ENCODE results near the gene CSNK1D. TPM values are rescaled to one million over a fixed set of nuclear protein-coding genes. Genes with fewer than 3 reads are reported as not detected.

CSNK1D gene
- total RNA-seq, 2 donors from 2014 or later, result 93.6 to 103 TPM

GRCh38 chr17:82298538-82299421, 25.3 kb upstream of the CSNK1D start:
- intact Hi-C loops (cut with DNase I), result loop anchor here in 1 of 2 donors (5.0 kb wide), 1 partner anchor 961 kb away; no protein-coding TSS in a partner anchor
- DNase-seq (ENCODE audit: low spot score), result no peak

GRCh38 chr17:82297714-82298537, 24.4 kb upstream of the CSNK1D start:
- intact Hi-C loops (cut with DNase I), result loop anchor here in 1 of 2 donors (5.0 kb wide), 1 partner anchor 961 kb away; no protein-coding TSS in a partner anchor

GRCh38 chr17:82297280-82297713, 23.8 kb upstream of the CSNK1D start:
- peak; percentile 97 for DNase-seq (ENCODE audit: low spot score)
- intact Hi-C loops (cut with DNase I), result loop anchor here in 1 of 2 donors (5.0 kb wide), 1 partner anchor 960 kb away; no protein-coding TSS in a partner anchor

More at GRCh38 chr17:82297714-82298537, 24.4 kb upstream of the CSNK1D start:
- DNase-seq (ENCODE audit: low spot score), result peak; percentile 97

- intact Hi-C loops (cut with DNase I), result loop anchor here in 1 of 2 donors (5.0 kb wide), 1 partner anchor 959 kb away; no protein-coding TSS in a partner anchor
Observed at GRCh38 chr17:82296511-82297279, 23.2 kb upstream of the CSNK1D start.

GRCh38 chr17:82295472-82295814, 21.9 kb upstream of the CSNK1D start:
- intact Hi-C loops (cut with DNase I), result loop anchor here in 1 of 2 donors (5.0 kb wide), 1 partner anchor 958 kb away; no protein-coding TSS in a partner anchor
- DNase-seq (ENCODE audit: low spot score), result no peak

More at GRCh38 chr17:82296511-82297279, 23.2 kb upstream of the CSNK1D start:
- DNase-seq (ENCODE audit: low spot score), result no peak

- intact Hi-C loops (cut with DNase I), result no loop called here
- DNase-seq (ENCODE audit: low spot score), result no peak
Observed at GRCh38 chr17:82294064-82294773, 20.7 kb upstream of the CSNK1D start.

- peak; percentile 98 for DNase-seq (ENCODE audit: low spot score)
- intact Hi-C loops (cut with DNase I), result no loop called here
Observed at GRCh38 chr17:82292251-82293154, 19.0 kb upstream of the CSNK1D start.

- intact Hi-C loops (cut with DNase I), result no loop called here
- DNase-seq (ENCODE audit: low spot score), result no peak
Observed at GRCh38 chr17:82291582-82292250, 18.2 kb upstream of the CSNK1D start.

- DNase-seq (ENCODE audit: low spot score), result no peak
- intact Hi-C loops (cut with DNase I), result no loop called here
Observed at GRCh38 chr17:82287868-82288801, 14.6 kb upstream of the CSNK1D start.

- intact Hi-C loops (cut with DNase I), result no loop called here
- no peak for DNase-seq (ENCODE audit: low spot score)
Observed at GRCh38 chr17:82287013-82287867, 13.7 kb upstream of the CSNK1D start.

GRCh38 chr17:82285141-82285540, 11.6 kb upstream of the CSNK1D start:
- intact Hi-C loops (cut with DNase I), result no loop called here
- DNase-seq (ENCODE audit: low spot score), result no peak

- DNase-seq (ENCODE audit: low spot score), result no peak
- intact Hi-C loops (cut with DNase I), result no loop called here
Observed at GRCh38 chr17:82283208-82283749, 9.8 kb upstream of the CSNK1D start.

GRCh38 chr17:82282239-82283207, 9.0 kb upstream of the CSNK1D start:
- no peak for DNase-seq (ENCODE audit: low spot score)
- intact Hi-C loops (cut with DNase I), result no loop called here

Data from posterior vena cava (tissue), 2 donors.